Omental fat pad (tissue), 4 donors: ENCODE results near the gene PEPD. TPM values are rescaled to one million over a fixed set of nuclear protein-coding genes. Genes with fewer than 3 reads are reported as not detected.

Experiments used
- ATAC-seq: fragments of 150-250 bp; one replicate; pipeline ENCODE4 v1.9.1; 2016; ENCODE audit warnings: mild to moderate bottlenecking, moderate library complexity; ENCODE audit not compliant: low FRiP score
- DNase-seq: peaks from one replicate; pipeline ENCODE4 v3.0.0-alpha.2; 2019; ENCODE audit warnings: low spot score
- CTCF ChIP-seq, 3 donors: fragments of 450-650 bp; IDR thresholded peaks; one replicate each; pipeline ENCODE4 v1.5.1; 2016 to 2017; ENCODE audit warnings: antibody characterized with exemption in 3 of 3, mild to moderate bottlenecking in 3 of 3, moderate library complexity in 2 of 3
- total RNA-seq, 4 donors: library from RNA; depleted of rRNA; stranded (reverse); fragments of >200 nt; gene quantifications; one replicate each; pipeline ENCODE4 v1.1.0, GENCODE V29; 2016

PEPD gene
- total RNA-seq, 4 donors from 2014 or later = 78.9 to 99.3 (median 89.8) TPM

DNA sequence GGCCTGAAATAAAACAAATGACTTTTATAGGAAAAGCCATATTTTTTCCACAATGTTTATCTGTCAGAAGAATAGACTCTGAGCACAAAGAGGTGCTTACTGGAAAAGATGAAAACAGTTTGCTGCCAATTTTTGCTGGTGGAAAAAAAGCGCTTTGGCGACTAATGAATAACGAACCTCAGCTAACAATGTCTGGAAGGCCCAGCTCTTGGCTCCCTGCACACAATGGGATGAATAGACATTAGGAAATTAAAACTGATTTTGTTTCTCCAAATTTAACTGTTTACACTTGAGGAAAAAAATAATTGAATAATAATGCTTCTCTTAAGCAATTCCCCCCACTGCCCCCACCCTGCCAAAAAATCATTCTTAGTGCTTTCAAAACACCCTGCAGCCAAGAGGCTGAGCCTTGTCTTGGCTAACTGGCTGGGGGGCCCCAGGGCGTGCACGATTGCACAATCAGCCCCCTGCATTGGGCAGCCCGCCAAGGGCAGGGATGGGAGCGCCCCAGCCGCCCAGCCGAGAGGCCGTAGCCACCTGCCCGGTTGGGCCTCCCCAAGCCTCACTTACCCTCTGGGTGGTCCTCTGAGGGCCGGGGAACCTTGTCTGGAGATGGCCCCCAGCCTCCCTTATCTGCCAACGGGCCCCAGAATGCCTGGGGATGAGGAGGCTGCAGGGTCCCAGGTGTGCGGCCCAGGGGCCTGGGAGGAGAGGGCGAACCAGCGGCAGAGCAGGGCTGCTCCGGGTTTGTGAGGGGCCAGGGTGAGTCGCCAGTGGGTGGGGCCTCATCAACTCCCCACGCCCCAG is 131.3 kb downstream of the PEPD start:
- ATAC-seq (no peak), DNase-seq (no peak)
- no peak for TF ChIP-seq CTCF (IDR thresholded peaks at IDR 0.05)

- TF ChIP-seq CTCF (IDR thresholded peaks at IDR 0.05) = no peak
- DNase-seq = no peak
- ATAC-seq = no peak
Measured at GRCh38 chr19:33389421-33390100, 132.0 kb downstream of the PEPD start.

- ATAC-seq = no peak
Measured at GRCh38 chr19:33388725-33389420, 132.7 kb downstream of the PEPD start.

DNA sequence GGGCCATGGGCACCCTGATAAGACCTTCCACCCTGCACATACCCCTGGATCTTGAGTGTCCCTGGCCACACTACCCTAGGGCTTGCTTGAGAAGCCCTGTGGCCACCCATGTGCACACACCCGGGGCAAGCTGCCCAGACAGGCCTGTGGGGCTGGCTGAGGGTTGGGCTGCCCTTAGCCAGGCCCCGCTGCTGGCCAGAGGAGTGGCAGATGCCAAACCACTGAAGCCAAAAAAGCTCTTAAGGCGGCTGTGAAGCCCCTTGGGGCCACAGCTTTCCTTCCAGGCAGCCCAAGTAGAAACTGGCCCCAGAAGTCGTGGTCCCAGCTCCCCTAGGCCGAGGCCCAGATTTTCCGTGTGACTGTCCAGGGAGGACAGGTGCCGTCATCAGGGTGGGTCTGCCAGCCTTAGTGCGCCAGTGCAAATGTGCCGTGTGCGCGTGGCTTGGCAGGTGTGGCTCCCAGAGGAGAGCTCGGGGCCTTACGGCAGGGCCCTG is 133.3 kb downstream of the PEPD start:
- DNase-seq (no peak), ATAC-seq (no peak)
- no peak for TF ChIP-seq CTCF (IDR thresholded peaks at IDR 0.05)

More at GRCh38 chr19:33388725-33389420, 132.7 kb downstream of the PEPD start:
- no peak for DNase-seq
- no peak for TF ChIP-seq CTCF (IDR thresholded peaks at IDR 0.05)

DNA sequence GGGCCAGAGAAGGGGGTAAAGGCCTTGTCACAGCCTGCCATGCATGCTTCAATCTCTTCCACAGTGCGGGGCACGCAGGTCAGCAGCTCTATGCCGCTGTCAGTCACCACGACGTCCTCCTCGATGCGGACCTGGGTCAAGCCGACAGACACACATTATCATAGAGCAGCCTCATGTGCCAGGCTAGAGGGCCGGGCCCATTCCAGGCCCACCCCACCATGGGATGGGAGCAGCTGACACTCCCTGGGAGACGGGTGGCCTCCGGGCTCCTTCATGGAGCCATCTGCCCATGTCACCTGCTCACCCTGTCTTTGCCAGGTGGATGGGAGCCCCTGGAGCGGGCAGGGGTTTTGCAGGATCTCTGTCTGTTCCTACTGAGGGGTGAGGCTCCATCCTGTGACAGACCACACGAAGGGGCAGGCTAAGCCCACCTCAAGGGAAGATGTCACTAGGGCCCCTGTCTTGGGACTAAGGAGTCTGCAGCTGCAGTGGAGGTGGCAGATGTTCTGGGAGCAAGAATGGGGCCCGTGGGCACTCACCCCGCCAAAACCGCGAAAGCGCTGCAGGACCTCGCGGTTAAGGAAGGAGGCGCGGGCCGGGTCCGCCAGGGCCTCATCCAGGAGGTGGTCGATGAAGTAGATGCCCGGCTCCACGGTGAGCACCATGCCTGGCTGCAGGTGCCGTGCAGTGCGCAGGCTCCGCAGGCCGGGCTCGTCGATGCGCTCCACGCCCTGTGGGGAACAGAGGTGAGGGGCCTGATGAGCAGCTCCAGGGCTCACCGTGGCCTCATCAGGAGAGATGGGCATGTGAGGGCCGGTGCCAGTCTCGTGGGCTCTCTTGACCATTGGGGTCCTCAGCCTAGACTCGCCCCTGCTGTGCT is 134.0 kb downstream of the PEPD start:
- ATAC-seq = no peak

More for the DNA sequence above, 134.0 kb downstream of the PEPD start:
- no peak for TF ChIP-seq CTCF (IDR thresholded peaks at IDR 0.05)
- no peak for DNase-seq
